ENCODE results near the gene DLGAP4.
"Not testable (repeated sequence)": the region's sequence is repeated elsewhere in the genome, so short reads cannot be mapped to it uniquely, and the experiment has no call there.

Gene DLGAP4

GRCh38 chr20:36549942-36550789 lies 244.0 kb downstream of the DLGAP4 start:
- Histone ChIP-seq H3K9ac (ENCODE audit: insufficient read length, low read depth) (peak overlapping the region; percentile 1), H3K27me3 (ENCODE audit: insufficient read depth, insufficient read length) (no peaks in the 10 kb centered on the region), H3K4me1 (ENCODE audit: insufficient read depth, insufficient read length) (peaks cover 8% of the 10 kb centered on the region), H3K4me3 (ENCODE audit: insufficient read length, low read depth) (no peak overlapping the region), H3K9me3 (ENCODE audit: insufficient read depth, low read length) (no peaks in the 10 kb centered on the region), H3K36me3 (ENCODE audit: insufficient read depth, insufficient read length, low read length) (peaks cover 55% of the 10 kb centered on the region)
- TF ChIP-seq ZNF274 (IDR thresholded peaks at IDR 0.05; ENCODE audit: low read depth, low read length) (no peak), YY1 (IDR thresholded peaks at IDR 0.05; ENCODE audit: insufficient read depth, insufficient read length) (no peak), SUZ12 (IDR thresholded peaks at IDR 0.05; ENCODE audit: extremely low read depth, insufficient read depth, insufficient read length) (no peak)
- DNase-seq (ENCODE audit: low read depth, low spot score) = no peak

GRCh38 chr20:36550790-36551299 lies 244.7 kb downstream of the DLGAP4 start:
- no peak overlapping the region for H3K4me3 ChIP-seq (ENCODE audit: insufficient read length, low read depth)
- H3K27me3 ChIP-seq (ENCODE audit: insufficient read depth, insufficient read length) = no peaks in the 10 kb centered on the region
- DNase-seq (ENCODE audit: low read depth, low spot score) = no peak
- H3K9ac ChIP-seq (ENCODE audit: insufficient read length, low read depth) = peak overlapping the region; percentile 1
- peaks cover 51% of the 10 kb centered on the region for H3K36me3 ChIP-seq (ENCODE audit: insufficient read depth, insufficient read length, low read length)
- peaks cover 9% of the 10 kb centered on the region for H3K4me1 ChIP-seq (ENCODE audit: insufficient read depth, insufficient read length)
- H3K9me3 ChIP-seq (ENCODE audit: insufficient read depth, low read length) = no peaks in the 10 kb centered on the region
- no peak for TF ChIP-seq ZNF274 (IDR thresholded peaks at IDR 0.05; ENCODE audit: low read depth, low read length)
- no peak for TF ChIP-seq SUZ12 (IDR thresholded peaks at IDR 0.05; ENCODE audit: extremely low read depth, insufficient read depth, insufficient read length)
- TF ChIP-seq YY1 (IDR thresholded peaks at IDR 0.05; ENCODE audit: insufficient read depth, insufficient read length) = no peak

- no peak for DNase-seq (ENCODE audit: low read depth, low spot score)
- Histone ChIP-seq H3K27me3 (ENCODE audit: insufficient read depth, insufficient read length) (no peaks in the 10 kb centered on the region), H3K4me1 (ENCODE audit: insufficient read depth, insufficient read length) (peaks cover 5% of the 10 kb centered on the region), H3K4me3 (ENCODE audit: insufficient read length, low read depth) (no peak overlapping the region), H3K9me3 (ENCODE audit: insufficient read depth, low read length) (no peaks in the 10 kb centered on the region), H3K36me3 (ENCODE audit: insufficient read depth, insufficient read length, low read length) (peaks cover 9% of the 10 kb centered on the region), H3K9ac (ENCODE audit: insufficient read length, low read depth) (no peak overlapping the region)
- no peak for TF ChIP-seq ZNF274 (IDR thresholded peaks at IDR 0.05; ENCODE audit: low read depth, low read length)
- TF ChIP-seq SUZ12 (IDR thresholded peaks at IDR 0.05; ENCODE audit: extremely low read depth, insufficient read depth, insufficient read length) = no peak
- TF ChIP-seq YY1 (IDR thresholded peaks at IDR 0.05; ENCODE audit: insufficient read depth, insufficient read length) = no peak
Measured at GRCh38 chr20:36555248-36555647, 249.1 kb downstream of the DLGAP4 start.

- Histone ChIP-seq H3K4me1 (ENCODE audit: insufficient read depth, insufficient read length) (peaks cover 3% of the 10 kb centered on the region), H3K9ac (ENCODE audit: insufficient read length, low read depth) (peak overlapping the region; percentile 8), H3K27me3 (ENCODE audit: insufficient read depth, insufficient read length) (no peaks in the 10 kb centered on the region), H3K36me3 (ENCODE audit: insufficient read depth, insufficient read length, low read length) (no peaks in the 10 kb centered on the region), H3K9me3 (ENCODE audit: insufficient read depth, low read length) (peaks cover 12% of the 10 kb centered on the region; the same call in 1 of the 2 replicates), H3K4me3 (ENCODE audit: insufficient read length, low read depth) (no peak overlapping the region)
- TF ChIP-seq ZNF274 (IDR thresholded peaks at IDR 0.05; ENCODE audit: low read depth, low read length) (no peak), YY1 (IDR thresholded peaks at IDR 0.05; ENCODE audit: insufficient read depth, insufficient read length) (no peak), SUZ12 (IDR thresholded peaks at IDR 0.05; ENCODE audit: extremely low read depth, insufficient read depth, insufficient read length) (no peak)
- DNase-seq (ENCODE audit: low read depth, low spot score) = no peak
Measured at GRCh38 chr20:36562724-36563123, 256.6 kb downstream of the DLGAP4 start.

GRCh38 chr20:36563374-36563773 lies 257.2 kb downstream of the DLGAP4 start:
- no peak for TF ChIP-seq SUZ12 (IDR thresholded peaks at IDR 0.05; ENCODE audit: extremely low read depth, insufficient read depth, insufficient read length)
- TF ChIP-seq YY1 (IDR thresholded peaks at IDR 0.05; ENCODE audit: insufficient read depth, insufficient read length) = no peak
- TF ChIP-seq ZNF274 (IDR thresholded peaks at IDR 0.05; ENCODE audit: low read depth, low read length) = no peak
- H3K4me3 ChIP-seq (ENCODE audit: insufficient read length, low read depth) = no peak overlapping the region
- DNase-seq (ENCODE audit: low read depth, low spot score) = no peak
- no peaks in the 10 kb centered on the region for H3K27me3 ChIP-seq (ENCODE audit: insufficient read depth, insufficient read length)
- H3K9ac ChIP-seq (ENCODE audit: insufficient read length, low read depth) = no peak overlapping the region
- peaks cover 12% of the 10 kb centered on the region; the same call in 1 of the 2 replicates for H3K9me3 ChIP-seq (ENCODE audit: insufficient read depth, low read length)
- no peaks in the 10 kb centered on the region for H3K36me3 ChIP-seq (ENCODE audit: insufficient read depth, insufficient read length, low read length)
- H3K4me1 ChIP-seq (ENCODE audit: insufficient read depth, insufficient read length) = peaks cover 3% of the 10 kb centered on the region

GRCh38 chr20:36564078-36564725 lies 258.1 kb downstream of the DLGAP4 start:
- not testable (repeated sequence) for H3K4me1 ChIP-seq (ENCODE audit: insufficient read depth, insufficient read length); H3K27me3 ChIP-seq (ENCODE audit: insufficient read depth, insufficient read length)

GRCh38 chr20:36564726-36565121 lies 258.6 kb downstream of the DLGAP4 start:
- H3K9ac ChIP-seq (ENCODE audit: insufficient read length, low read depth); H3K4me3 ChIP-seq (ENCODE audit: insufficient read length, low read depth); H3K36me3 ChIP-seq (ENCODE audit: insufficient read depth, insufficient read length, low read length); H3K4me1 ChIP-seq (ENCODE audit: insufficient read depth, insufficient read length); H3K27me3 ChIP-seq (ENCODE audit: insufficient read depth, insufficient read length); DNase-seq (ENCODE audit: low read depth, low spot score): not testable (repeated sequence)
- H3K9me3 ChIP-seq (ENCODE audit: insufficient read depth, low read length) = peaks cover 12% of the 10 kb centered on the region; the same call in 1 of the 2 replicates

More at GRCh38 chr20:36564078-36564725, 258.1 kb downstream of the DLGAP4 start:
- not testable (repeated sequence) for H3K4me3 ChIP-seq (ENCODE audit: insufficient read length, low read depth); DNase-seq (ENCODE audit: low read depth, low spot score); H3K9ac ChIP-seq (ENCODE audit: insufficient read length, low read depth); H3K36me3 ChIP-seq (ENCODE audit: insufficient read depth, insufficient read length, low read length)
- H3K9me3 ChIP-seq (ENCODE audit: insufficient read depth, low read length) = peaks cover 12% of the 10 kb centered on the region; the same call in 1 of the 2 replicates
